IgD-negative memory B cell (primary cell): ENCODE measurements around the gene SLC6A11. TPM values are rescaled to one million over a fixed set of nuclear protein-coding genes. Genes with fewer than 3 reads are reported as not detected.

Experiments used
- H3K27ac Mint-ChIP-seq, 3 donors: one replicate each; pipeline ENCODE4 v1.8.0; 2020 to 2022; ENCODE audit warnings: mild to moderate bottlenecking in 3 of 3, mixed read lengths in 3 of 3, moderate library complexity in 1 of 3
- H3K27me3 Mint-ChIP-seq: one replicate; pipeline ENCODE4 v1.8.0; 2021; ENCODE audit warnings: mixed read lengths
- H3K36me3 Mint-ChIP-seq: one replicate; pipeline ENCODE4 v1.8.0; 2020; ENCODE audit warnings: mild to moderate bottlenecking, mixed read lengths
- H3K4me1 Mint-ChIP-seq, 3 donors: one replicate each; pipeline ENCODE4 v1.8.0; 2020 to 2022; ENCODE audit warnings: mixed read lengths in 3 of 3, mild to moderate bottlenecking in 1 of 3
- H3K4me3 Mint-ChIP-seq, 4 donors: one replicate each; pipeline ENCODE4 v1.8.0; 2020 to 2022; ENCODE audit warnings: mild to moderate bottlenecking in 4 of 4, mixed read lengths in 4 of 4, moderate library complexity in 3 of 4
- H3K9me3 Mint-ChIP-seq, 3 donors: one replicate each; pipeline ENCODE4 v1.8.0; 2020 to 2021; ENCODE audit warnings: mixed read lengths in 3 of 3, mild to moderate bottlenecking in 1 of 3
- polyA plus RNA-seq: library from polyadenylated mRNA; unstranded; fragments of 300-500 nt; fragmentation: Illumina TruSeq; gene quantifications from one replicate; pipeline ENCODE4 v1.2.3, GENCODE V29; 2021

Gene SLC6A11
- polyA plus RNA-seq, 1 donor from 2014 or later, result not detected

- H3K4me1 Mint-ChIP-seq, result peaks cover 0 to 3% (median 2%) of the 10 kb centered on the region in 3 donors
- H3K4me3 Mint-ChIP-seq, result no peak overlapping the region
- peaks cover 5% of the 10 kb centered on the region for H3K27me3 Mint-ChIP-seq
- peaks cover 3 to 18% (median 15%) of the 10 kb centered on the region in 3 donors for H3K9me3 Mint-ChIP-seq
- no peak overlapping the region for H3K27ac Mint-ChIP-seq
- H3K36me3 Mint-ChIP-seq, result no peaks in the 10 kb centered on the region
Observed at GRCh38 chr3:10912786-10913185, 96.8 kb downstream of the SLC6A11 start.

GRCh38 chr3:10915376-10915775, 99.3 kb downstream of the SLC6A11 start:
- H3K27me3 Mint-ChIP-seq, result peaks cover 13% of the 10 kb centered on the region
- peaks cover 0 to 3% (median 2%) of the 10 kb centered on the region in 3 donors for H3K9me3 Mint-ChIP-seq
- no peak overlapping the region for H3K27ac Mint-ChIP-seq
- H3K4me1 Mint-ChIP-seq, result peaks cover 0 to 3% (median 2%) of the 10 kb centered on the region in 3 donors
- H3K4me3 Mint-ChIP-seq, result no peak overlapping the region
- H3K36me3 Mint-ChIP-seq, result no peaks in the 10 kb centered on the region

- no peak overlapping the region for H3K4me3 Mint-ChIP-seq
- H3K4me1 Mint-ChIP-seq, result peaks cover 0 to 3% (median 2%) of the 10 kb centered on the region in 3 donors
- H3K9me3 Mint-ChIP-seq, result peaks cover 2 to 13% (median 8%) of the 10 kb centered on the region in 3 donors
- H3K36me3 Mint-ChIP-seq, result no peaks in the 10 kb centered on the region
- H3K27ac Mint-ChIP-seq, result no peak overlapping the region
- peaks cover 14% of the 10 kb centered on the region for H3K27me3 Mint-ChIP-seq
Observed at GRCh38 chr3:10917176-10917575, 101.1 kb downstream of the SLC6A11 start.

- H3K27me3 Mint-ChIP-seq, result peaks cover 15% of the 10 kb centered on the region
- peaks cover 5 to 13% (median 10%) of the 10 kb centered on the region in 3 donors for H3K9me3 Mint-ChIP-seq
- H3K36me3 Mint-ChIP-seq, result no peaks in the 10 kb centered on the region
- no peak overlapping the region for H3K4me3 Mint-ChIP-seq
- H3K4me1 Mint-ChIP-seq, result peaks cover 0 to 3% (median 2%) of the 10 kb centered on the region in 3 donors
- H3K27ac Mint-ChIP-seq, result no peak overlapping the region
Observed at GRCh38 chr3:10918011-10918410, 102.0 kb downstream of the SLC6A11 start.

- H3K4me3 Mint-ChIP-seq, result no peak overlapping the region
- H3K36me3 Mint-ChIP-seq, result peaks cover 4% of the 10 kb centered on the region
- no peaks in the 10 kb centered on the region for H3K4me1 Mint-ChIP-seq
- H3K27me3 Mint-ChIP-seq, result peaks cover 14% of the 10 kb centered on the region
- no peak overlapping the region for H3K27ac Mint-ChIP-seq
- H3K9me3 Mint-ChIP-seq, result peaks cover 7 to 16% (median 16%) of the 10 kb centered on the region in 3 donors
Observed at GRCh38 chr3:10919636-10920035, 103.6 kb downstream of the SLC6A11 start.

GRCh38 chr3:10925436-10926255, 109.6 kb downstream of the SLC6A11 start:
- Mint-ChIP-seq H3K27ac (no peak overlapping the region), H3K4me3 (no peak overlapping the region), H3K36me3 (peaks cover 5% of the 10 kb centered on the region), H3K27me3 (peaks cover 10% of the 10 kb centered on the region), H3K4me1 (no peaks in the 10 kb centered on the region), H3K9me3 (peaks cover 7 to 19% (median 14%) of the 10 kb centered on the region in 3 donors)

- H3K36me3 Mint-ChIP-seq, result peaks cover 5% of the 10 kb centered on the region
- no peaks in the 10 kb centered on the region for H3K4me1 Mint-ChIP-seq
- peaks cover 8% of the 10 kb centered on the region for H3K27me3 Mint-ChIP-seq
- no peak overlapping the region for H3K4me3 Mint-ChIP-seq
- no peak overlapping the region for H3K27ac Mint-ChIP-seq
- H3K9me3 Mint-ChIP-seq, result peaks cover 5 to 13% (median 10%) of the 10 kb centered on the region in 3 donors
Observed at GRCh38 chr3:10926256-10926810, 110.3 kb downstream of the SLC6A11 start.

GRCh38 chr3:10926811-10927521, 110.9 kb downstream of the SLC6A11 start:
- no peaks in the 10 kb centered on the region for H3K4me1 Mint-ChIP-seq
- peaks cover 5% of the 10 kb centered on the region for H3K36me3 Mint-ChIP-seq
- peaks cover 8% of the 10 kb centered on the region for H3K27me3 Mint-ChIP-seq
- H3K9me3 Mint-ChIP-seq, result peaks cover 5 to 9% (median 8%) of the 10 kb centered on the region in 3 donors
- H3K27ac Mint-ChIP-seq, result no peak overlapping the region
- no peak overlapping the region for H3K4me3 Mint-ChIP-seq

- Mint-ChIP-seq H3K36me3 (peaks cover 5% of the 10 kb centered on the region), H3K9me3 (peaks cover 2 to 9% (median 7%) of the 10 kb centered on the region in 3 donors), H3K27ac (no peak overlapping the region), H3K4me3 (no peak overlapping the region), H3K27me3 (peaks cover 5% of the 10 kb centered on the region), H3K4me1 (no peaks in the 10 kb centered on the region)
Observed at GRCh38 chr3:10927551-10927950, 111.5 kb downstream of the SLC6A11 start.

GRCh38 chr3:10928407-10928960, 112.5 kb downstream of the SLC6A11 start:
- H3K36me3 Mint-ChIP-seq, result peaks cover 4% of the 10 kb centered on the region
- no peak overlapping the region for H3K27ac Mint-ChIP-seq
- H3K9me3 Mint-ChIP-seq, result peaks cover 2 to 9% (median 6%) of the 10 kb centered on the region in 3 donors
- H3K4me1 Mint-ChIP-seq, result no peaks in the 10 kb centered on the region
- H3K4me3 Mint-ChIP-seq, result no peak overlapping the region
- H3K27me3 Mint-ChIP-seq, result peaks cover 4% of the 10 kb centered on the region

GRCh38 chr3:10928961-10929471, 113.0 kb downstream of the SLC6A11 start:
- peaks cover 0 to 9% (median 3%) of the 10 kb centered on the region in 3 donors for H3K9me3 Mint-ChIP-seq

GRCh38 chr3:10929978-10930665, 114.1 kb downstream of the SLC6A11 start:
- Mint-ChIP-seq H3K4me1 (no peaks in the 10 kb centered on the region), H3K4me3 (no peak overlapping the region), H3K36me3 (no peaks in the 10 kb centered on the region), H3K27me3 (peaks cover 4% of the 10 kb centered on the region), H3K27ac (no peak overlapping the region), H3K9me3 (peaks cover 0 to under 1% (median 0%) of the 10 kb centered on the region in 3 donors)

More at GRCh38 chr3:10928961-10929471, 113.0 kb downstream of the SLC6A11 start:
- peaks cover 4% of the 10 kb centered on the region for H3K36me3 Mint-ChIP-seq
- H3K27me3 Mint-ChIP-seq, result peaks cover 4% of the 10 kb centered on the region
- H3K27ac Mint-ChIP-seq, result no peak overlapping the region
- no peak overlapping the region for H3K4me3 Mint-ChIP-seq
- H3K4me1 Mint-ChIP-seq, result no peaks in the 10 kb centered on the region

GRCh38 chr3:10930666-10931040, 114.6 kb downstream of the SLC6A11 start:
- Mint-ChIP-seq H3K36me3 (no peaks in the 10 kb centered on the region), H3K27me3 (peaks cover 4% of the 10 kb centered on the region), H3K9me3 (no peaks in the 10 kb centered on the region), H3K27ac (no peak overlapping the region), H3K4me1 (no peaks in the 10 kb centered on the region), H3K4me3 (no peak overlapping the region)

GRCh38 chr3:10932596-10932995, 116.6 kb downstream of the SLC6A11 start:
- no peaks in the 10 kb centered on the region for H3K4me1 Mint-ChIP-seq
- H3K9me3 Mint-ChIP-seq, result no peaks in the 10 kb centered on the region
- no peaks in the 10 kb centered on the region for H3K36me3 Mint-ChIP-seq
- no peak overlapping the region for H3K4me3 Mint-ChIP-seq
- no peak overlapping the region for H3K27ac Mint-ChIP-seq
- no peaks in the 10 kb centered on the region for H3K27me3 Mint-ChIP-seq
